ENCODE data around the gene LMO3.

Gene LMO3

DNA sequence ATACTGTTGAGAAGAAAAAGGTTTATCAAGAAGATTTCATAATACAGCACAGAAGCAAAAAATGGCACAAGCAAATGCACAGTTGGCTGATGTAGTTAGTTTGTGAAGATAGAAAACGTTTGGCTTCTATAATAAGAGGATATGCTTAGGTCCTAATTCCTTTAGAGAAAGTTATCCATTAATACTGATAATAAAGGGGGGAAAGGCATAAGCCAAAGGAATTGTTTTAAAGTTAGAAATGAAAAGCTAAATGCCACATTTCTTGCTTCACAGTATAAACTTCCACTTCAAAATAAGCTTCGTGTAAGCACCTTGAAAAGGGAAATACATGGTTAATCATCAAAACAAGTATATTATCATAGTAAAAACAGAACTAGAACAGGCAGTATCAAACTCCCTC lies 12.4 kb downstream of the LMO3 start:
- TF ChIP-seq, protein P1, sequence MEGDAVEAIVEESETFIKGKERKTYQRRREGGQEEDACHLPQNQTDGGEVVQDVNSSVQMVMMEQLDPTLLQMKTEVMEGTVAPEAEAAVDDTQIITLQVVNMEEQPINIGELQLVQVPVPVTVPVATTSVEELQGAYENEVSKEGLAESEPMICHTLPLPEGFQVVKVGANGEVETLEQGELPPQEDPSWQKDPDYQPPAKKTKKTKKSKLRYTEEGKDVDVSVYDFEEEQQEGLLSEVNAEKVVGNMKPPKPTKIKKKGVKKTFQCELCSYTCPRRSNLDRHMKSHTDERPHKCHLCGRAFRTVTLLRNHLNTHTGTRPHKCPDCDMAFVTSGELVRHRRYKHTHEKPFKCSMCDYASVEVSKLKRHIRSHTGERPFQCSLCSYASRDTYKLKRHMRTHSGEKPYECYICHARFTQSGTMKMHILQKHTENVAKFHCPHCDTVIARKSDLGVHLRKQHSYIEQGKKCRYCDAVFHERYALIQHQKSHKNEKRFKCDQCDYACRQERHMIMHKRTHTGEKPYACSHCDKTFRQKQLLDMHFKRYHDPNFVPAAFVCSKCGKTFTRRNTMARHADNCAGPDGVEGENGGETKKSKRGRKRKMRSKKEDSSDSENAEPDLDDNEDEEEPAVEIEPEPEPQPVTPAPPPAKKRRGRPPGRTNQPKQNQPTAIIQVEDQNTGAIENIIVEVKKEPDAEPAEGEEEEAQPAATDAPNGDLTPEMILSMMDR (conservative IDR thresholded peaks at IDR 0.05; ENCODE audit: low read depth, low read length), result no peak
- Histone ChIP-seq H3K4me2 (no peak overlapping the region), H3K9ac (no peak overlapping the region), H3K79me2 (ENCODE audit: insufficient read depth, low read depth) (no peaks in the 10 kb centered on the region), H3K27ac (no peak overlapping the region), H2AFZ (ENCODE audit: low read depth) (no peak overlapping the region), H3K27me3 (ENCODE audit: insufficient read depth, low read depth) (no peaks in the 10 kb centered on the region), H4K20me1 (ENCODE audit: insufficient read depth) (no peaks in the 10 kb centered on the region), H3K36me3 (ENCODE audit: insufficient read depth) (no peaks in the 10 kb centered on the region), H3K4me1 (ENCODE audit: low read depth, poor library complexity, severe bottlenecking) (no peaks in the 10 kb centered on the region), H3K4me3 (IDR thresholded peaks at IDR 0.05; ENCODE audit: insufficient read depth, low read depth, low read length) (no peak overlapping the region)

- Histone ChIP-seq H3K27me3 (ENCODE audit: insufficient read depth, low read depth) (no peaks in the 10 kb centered on the region), H3K27ac (no peak overlapping the region), H2AFZ (ENCODE audit: low read depth) (no peak overlapping the region), H3K4me3 (IDR thresholded peaks at IDR 0.05; ENCODE audit: insufficient read depth, low read depth, low read length) (no peak overlapping the region), H3K4me2 (no peak overlapping the region), H3K4me1 (ENCODE audit: low read depth, poor library complexity, severe bottlenecking) (no peaks in the 10 kb centered on the region), H3K9ac (no peak overlapping the region), H4K20me1 (ENCODE audit: insufficient read depth) (no peaks in the 10 kb centered on the region), H3K79me2 (ENCODE audit: insufficient read depth, low read depth) (no peaks in the 10 kb centered on the region), H3K36me3 (ENCODE audit: insufficient read depth) (no peaks in the 10 kb centered on the region)
- TF ChIP-seq, protein P1 (conservative IDR thresholded peaks at IDR 0.05; ENCODE audit: low read depth, low read length), result no peak
These were observed 15.3 kb downstream of the LMO3 start for GRCh38 chr12:16590645-16591044.

DNA sequence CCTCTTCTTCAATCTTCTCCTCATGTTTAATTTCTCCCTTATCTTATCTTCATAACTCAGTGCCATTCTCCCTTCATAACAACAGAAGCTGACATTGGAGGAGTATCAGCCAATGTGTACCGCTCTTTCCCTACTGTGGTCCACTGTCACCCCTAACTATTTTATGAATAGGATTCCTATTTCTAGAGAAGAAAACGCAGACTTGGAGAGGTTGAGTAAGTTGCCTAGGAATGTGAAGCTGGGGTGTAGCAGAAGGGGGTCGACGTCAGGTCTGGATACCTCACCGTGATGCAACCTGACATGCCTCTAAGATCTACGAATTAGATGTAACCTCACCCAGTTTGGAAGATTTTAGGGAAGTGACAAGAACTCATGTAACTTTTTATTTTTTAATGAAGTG lies 17.1 kb downstream of the LMO3 start:
- Histone ChIP-seq H4K20me1 (ENCODE audit: insufficient read depth) (no peaks in the 10 kb centered on the region), H3K9ac (no peak overlapping the region), H3K27ac (no peak overlapping the region), H3K4me3 (IDR thresholded peaks at IDR 0.05; ENCODE audit: insufficient read depth, low read depth, low read length) (no peak overlapping the region), H2AFZ (ENCODE audit: low read depth) (no peak overlapping the region), H3K4me2 (no peak overlapping the region), H3K79me2 (ENCODE audit: insufficient read depth, low read depth) (no peaks in the 10 kb centered on the region), H3K36me3 (ENCODE audit: insufficient read depth) (no peaks in the 10 kb centered on the region), H3K27me3 (ENCODE audit: insufficient read depth, low read depth) (no peaks in the 10 kb centered on the region), H3K4me1 (ENCODE audit: low read depth, poor library complexity, severe bottlenecking) (no peaks in the 10 kb centered on the region)
- TF ChIP-seq, protein P1 (conservative IDR thresholded peaks at IDR 0.05; ENCODE audit: low read depth, low read length), result no peak

- no peaks in the 10 kb centered on the region for H3K36me3 ChIP-seq (ENCODE audit: insufficient read depth)
- no peak overlapping the region for H2AFZ ChIP-seq (ENCODE audit: low read depth)
- H3K27ac ChIP-seq, result no peak overlapping the region
- H3K4me3 ChIP-seq (IDR thresholded peaks at IDR 0.05; ENCODE audit: insufficient read depth, low read depth, low read length), result no peak overlapping the region
- H3K4me1 ChIP-seq (ENCODE audit: low read depth, poor library complexity, severe bottlenecking), result no peaks in the 10 kb centered on the region
- TF ChIP-seq, protein P1 (conservative IDR thresholded peaks at IDR 0.05; ENCODE audit: low read depth, low read length), result no peak
- no peak overlapping the region for H3K4me2 ChIP-seq
- no peaks in the 10 kb centered on the region for H4K20me1 ChIP-seq (ENCODE audit: insufficient read depth)
- H3K9ac ChIP-seq, result no peak overlapping the region
- no peaks in the 10 kb centered on the region for H3K27me3 ChIP-seq (ENCODE audit: insufficient read depth, low read depth)
- no peaks in the 10 kb centered on the region for H3K79me2 ChIP-seq (ENCODE audit: insufficient read depth, low read depth)
These were observed 18.4 kb downstream of the LMO3 start for GRCh38 chr12:16587514-16587913.

GRCh38 chr12:16587110-16587453 lies 18.9 kb downstream of the LMO3 start:
- Histone ChIP-seq H3K9ac (no peak overlapping the region), H3K27ac (no peak overlapping the region), H3K4me1 (ENCODE audit: low read depth, poor library complexity, severe bottlenecking) (no peaks in the 10 kb centered on the region), H4K20me1 (ENCODE audit: insufficient read depth) (no peaks in the 10 kb centered on the region), H3K27me3 (ENCODE audit: insufficient read depth, low read depth) (no peaks in the 10 kb centered on the region), H3K4me3 (IDR thresholded peaks at IDR 0.05; ENCODE audit: insufficient read depth, low read depth, low read length) (no peak overlapping the region), H3K79me2 (ENCODE audit: insufficient read depth, low read depth) (no peaks in the 10 kb centered on the region), H2AFZ (ENCODE audit: low read depth) (no peak overlapping the region), H3K4me2 (no peak overlapping the region), H3K36me3 (ENCODE audit: insufficient read depth) (no peaks in the 10 kb centered on the region)
- TF ChIP-seq, protein P1 (conservative IDR thresholded peaks at IDR 0.05; ENCODE audit: low read depth, low read length), result no peak

All from KMS-11 (cell line).